Suprapubic skin (tissue), 4 donors: ENCODE measurements around the gene TMEM131.

ENCODE experiments used
- EP300 ChIP-seq: sonication (generic); formaldehyde crosslinking; IDR thresholded peaks from one replicate; pipeline ENCODE4 v1.6.1; 2017; ENCODE audit warnings: antibody characterized with exemption
- POLR2A ChIP-seq, 2 donors: fragments of 450-650 bp; IDR thresholded peaks; one replicate each; pipeline ENCODE4 v1.6.1; 2017; ENCODE audit warnings: antibody characterized with exemption in 2 of 2, mild to moderate bottlenecking in 2 of 2, moderate library complexity in 2 of 2
- POLR2AphosphoS5 ChIP-seq, 3 donors: sonication (generic); formaldehyde crosslinking; IDR thresholded peaks; one replicate each; pipeline ENCODE4 v1.6.1; 2017; ENCODE audit warnings: antibody characterized with exemption in 3 of 3

- TF ChIP-seq POLR2A (IDR thresholded peaks at IDR 0.05) (no peak), POLR2AphosphoS5 (IDR thresholded peaks at IDR 0.05) (no peak), EP300 (no peak)
Observed at GRCh38 chr2:97931858-97932225, 63.9 kb downstream of the TMEM131 start.
